Left ventricle myocardium superior (tissue), 1 donor: Measurements from ENCODE around the gene PIEZO1. TPM values are rescaled to one million over a fixed set of nuclear protein-coding genes. Genes with fewer than 3 reads are reported as not detected.

Experiments used
- ATAC-seq: fragments of 200-7000 bp; cut with Tn5 transposase; one replicate; pipeline ENCODE4 v1.9.1; 2020; ENCODE audit warnings: mild to moderate bottlenecking, moderate library complexity
- DNase-seq: peaks from one replicate; pipeline ENCODE4 v3.0.0-alpha.2; 2020
- intact Hi-C: fragments of 100-400 bp; cut with micrococcal nuclease; formaldehyde crosslinking; loops from one replicate; pipeline ENCODE4 v1.11.0; 2022
- total RNA-seq: library from RNA; stranded (reverse); fragmentation: NEBNext Ultra II Directional; extraction: Animal tissue kit (Norgen Biotek cat#: 25700); gene quantifications from one replicate; pipeline ENCODE4 v1.2.1, GENCODE V29; 2021
- donor health status: DM: no; HTN: yes; CAD: no; lungs with severe emphysema.

Gene PIEZO1
- total RNA-seq, 1 donor from 2014 or later, result 19.1 TPM

DNA sequence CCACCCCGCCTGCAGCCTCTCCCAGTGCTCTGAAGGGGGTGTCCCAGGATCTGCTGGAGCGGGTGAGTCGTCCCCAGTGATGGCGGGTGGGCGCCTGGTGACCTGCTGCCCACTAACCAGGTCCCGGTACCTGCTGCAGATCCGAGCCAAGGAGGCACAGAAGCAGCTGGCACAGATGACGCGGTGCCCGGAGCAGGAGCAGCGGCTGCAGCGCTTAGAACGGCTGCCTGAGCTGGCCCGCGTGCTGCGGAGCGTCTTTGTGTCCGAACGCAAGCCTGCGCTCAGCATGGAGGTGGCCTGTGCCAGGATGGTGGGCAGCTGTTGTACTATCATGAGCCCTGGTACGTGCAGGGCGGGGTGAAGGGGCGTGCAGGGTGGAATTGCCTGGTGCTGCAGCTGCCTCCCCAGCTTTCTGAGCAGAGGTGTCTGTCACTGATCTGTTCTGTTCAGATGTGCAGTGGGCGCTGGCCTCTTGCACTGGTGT is 22.2 kb upstream of the PIEZO1 start:
- intact Hi-C loops, result no loop called here
- ATAC-seq, result no peak
- DNase-seq, result no peak

DNA sequence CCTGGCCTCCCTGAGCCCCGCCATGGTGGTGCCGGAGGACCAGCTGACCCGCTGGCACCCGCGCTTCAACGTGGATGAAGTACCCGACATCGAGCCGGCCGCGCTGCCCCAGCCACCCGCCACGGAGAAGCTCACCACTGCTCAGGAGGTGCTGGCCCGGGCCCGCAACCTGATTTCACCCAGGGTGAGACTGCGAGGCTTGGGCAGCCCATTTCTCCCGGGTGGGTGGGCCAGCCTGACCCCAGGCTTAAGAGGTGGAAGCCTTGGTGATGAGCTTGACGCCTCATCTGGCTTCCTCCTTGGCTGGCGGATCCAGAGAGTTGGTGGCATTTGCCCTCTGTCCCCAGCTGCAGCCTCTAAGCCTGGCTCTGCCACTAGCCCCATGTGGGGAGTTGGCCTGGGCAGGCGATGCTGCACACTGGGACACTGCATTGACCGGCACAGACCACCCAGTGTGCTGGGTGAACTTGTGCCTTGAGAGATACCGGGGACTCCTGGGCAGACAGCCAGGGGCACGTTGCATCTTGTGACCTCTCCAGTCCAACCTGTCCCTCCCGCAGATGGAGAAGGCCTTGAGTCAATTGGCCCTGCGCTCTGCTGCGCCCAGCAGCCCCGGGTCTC is 21.6 kb upstream of the PIEZO1 start:
- ATAC-seq (no peak), DNase-seq (no peak)
- intact Hi-C loops, result no loop called here

GRCh38 chr16:88805887-88806393 is 20.9 kb upstream of the PIEZO1 start:
- intact Hi-C loops, result no loop called here

GRCh38 chr16:88805340-88805715 is 20.3 kb upstream of the PIEZO1 start:
- intact Hi-C loops, result no loop called here
- DNase-seq, result no peak
- no peak for ATAC-seq

More at GRCh38 chr16:88805887-88806393, 20.9 kb upstream of the PIEZO1 start:
- ATAC-seq (no peak), DNase-seq (no peak)

- DNase-seq (no peak), ATAC-seq (no peak)
- intact Hi-C loops, result no loop called here
Measured at GRCh38 chr16:88804552-88805339, 19.7 kb upstream of the PIEZO1 start.

- DNase-seq, result no peak
- intact Hi-C loops, result no loop called here
- no peak for ATAC-seq
Measured at GRCh38 chr16:88804173-88804551, 19.1 kb upstream of the PIEZO1 start.

DNA sequence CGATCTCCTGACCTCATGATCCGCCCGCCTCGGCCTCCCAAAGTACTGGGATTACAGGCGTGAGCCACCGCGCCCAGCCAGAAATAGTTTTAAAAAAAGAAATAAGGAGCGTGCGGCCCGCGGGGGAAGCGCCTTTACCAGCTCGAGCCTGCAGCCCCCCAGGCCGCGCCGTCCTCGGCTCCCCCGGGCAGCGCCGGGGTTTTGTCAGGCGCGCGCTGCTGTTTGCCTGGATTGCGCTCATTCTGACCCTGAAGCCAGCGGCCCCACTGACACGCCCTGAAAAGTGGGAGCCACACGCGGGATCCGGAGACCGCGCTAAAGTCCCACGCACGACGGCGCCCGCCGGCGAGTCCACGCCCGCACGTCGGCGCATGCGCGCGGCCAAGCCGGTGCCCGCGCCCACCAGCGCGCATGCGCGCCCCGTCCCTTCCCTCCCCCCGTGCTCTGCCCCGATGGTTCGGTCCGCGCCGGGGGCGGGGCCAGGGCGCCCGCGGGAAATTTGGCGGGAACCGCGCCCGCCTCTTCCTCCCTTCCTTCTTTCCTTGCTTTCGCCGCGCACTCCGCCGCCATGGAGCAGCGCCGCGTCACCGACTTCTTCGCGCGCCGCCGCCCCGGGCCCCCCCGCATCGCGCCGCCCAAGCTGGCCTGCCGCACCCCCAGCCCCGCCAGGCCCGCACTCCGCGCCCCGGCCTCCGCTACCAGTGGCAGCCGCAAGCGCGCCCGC is 18.4 kb upstream of the PIEZO1 start, which contains the start of gene CDT1:
Gene CDT1, plus strand, starts transcription at position 526 of the 724 bp plus-strand sequence. Its CDS starts 43 bp downstream, at position 569.
- intact Hi-C loops, result no loop called here

GRCh38 chr16:88800277-88800592 is 15.2 kb upstream of the PIEZO1 start:
- DNase-seq (no peak), ATAC-seq (no peak)
- intact Hi-C loops, result no loop called here

More for the DNA sequence above, 18.4 kb upstream of the PIEZO1 start, which contains the start of gene CDT1:
- ATAC-seq (peak; percentile 76), DNase-seq (peak; percentile 92)

GRCh38 chr16:88799569-88800276 is 14.7 kb upstream of the PIEZO1 start:
- DNase-seq (no peak), ATAC-seq (no peak)
- intact Hi-C loops, result no loop called here

- DNase-seq (no peak), ATAC-seq (no peak)
- intact Hi-C loops, result no loop called here
Measured at GRCh38 chr16:88798772-88799455, 13.9 kb upstream of the PIEZO1 start.

GRCh38 chr16:88798073-88798472 is 13.1 kb upstream of the PIEZO1 start:
- DNase-seq (no peak), ATAC-seq (no peak)
- intact Hi-C loops, result no loop called here

DNA sequence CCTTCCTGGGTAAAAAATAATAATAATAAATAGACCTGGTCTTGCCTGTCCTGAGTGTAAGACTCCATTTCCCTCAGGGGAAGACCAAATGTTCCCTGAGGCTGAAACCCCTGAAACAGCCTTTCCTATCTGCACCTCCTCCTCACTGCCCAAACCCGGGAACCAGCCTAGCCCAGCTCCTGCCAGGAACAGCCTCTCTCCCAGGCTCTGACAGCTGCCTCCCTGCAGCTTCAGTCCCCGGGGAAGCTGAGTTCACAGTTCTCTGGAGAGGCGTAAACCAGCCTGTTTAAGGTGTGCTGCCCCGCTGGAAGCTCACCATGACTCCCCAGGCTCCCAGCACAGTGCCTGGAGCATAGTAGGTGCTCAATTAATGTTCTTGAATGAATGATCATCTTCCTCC is 11.3 kb upstream of the PIEZO1 start:
- intact Hi-C loops, result no loop called here
- ATAC-seq (no peak), DNase-seq (no peak)

DNA sequence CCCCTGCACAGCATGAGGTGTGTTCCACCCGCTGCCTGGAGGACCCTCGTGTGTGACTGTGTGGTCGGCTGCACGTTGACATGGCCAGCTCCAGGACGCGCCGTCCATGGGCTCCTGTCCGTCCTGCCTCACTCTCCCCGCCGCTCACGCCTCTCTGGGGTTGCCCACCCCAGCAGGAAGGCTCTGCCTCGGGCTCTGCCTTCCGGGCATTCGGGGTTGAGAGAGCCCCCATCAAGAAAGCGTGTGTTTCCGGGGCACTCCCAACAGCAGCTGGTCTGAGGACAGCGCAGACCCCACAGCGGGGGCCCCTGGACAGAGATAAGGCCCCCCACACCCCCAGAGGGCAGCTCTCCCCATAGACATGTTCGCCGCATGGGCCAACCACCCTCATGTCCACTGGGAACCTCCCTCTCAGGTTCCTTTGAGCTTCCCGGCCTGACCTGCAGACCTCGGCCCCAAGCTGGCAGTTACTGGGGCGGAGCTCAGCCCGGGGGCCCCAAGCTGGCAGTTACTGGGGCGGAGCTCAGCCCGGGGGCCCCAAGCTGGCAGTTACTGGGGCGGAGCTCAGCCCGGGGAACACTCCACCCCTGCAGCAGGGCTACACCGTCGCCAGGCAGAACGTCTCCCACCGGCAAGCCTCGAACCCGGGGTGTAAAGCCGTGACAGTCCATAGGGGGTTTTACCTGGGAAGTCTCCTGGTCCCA is 8.4 kb upstream of the PIEZO1 start:
- DNase-seq (no peak), ATAC-seq (no peak)
- intact Hi-C loops, result no loop called here

- ATAC-seq (no peak), DNase-seq (no peak)
- intact Hi-C loops, result no loop called here
Measured at GRCh38 chr16:88792668-88793250, 7.7 kb upstream of the PIEZO1 start.

DNA sequence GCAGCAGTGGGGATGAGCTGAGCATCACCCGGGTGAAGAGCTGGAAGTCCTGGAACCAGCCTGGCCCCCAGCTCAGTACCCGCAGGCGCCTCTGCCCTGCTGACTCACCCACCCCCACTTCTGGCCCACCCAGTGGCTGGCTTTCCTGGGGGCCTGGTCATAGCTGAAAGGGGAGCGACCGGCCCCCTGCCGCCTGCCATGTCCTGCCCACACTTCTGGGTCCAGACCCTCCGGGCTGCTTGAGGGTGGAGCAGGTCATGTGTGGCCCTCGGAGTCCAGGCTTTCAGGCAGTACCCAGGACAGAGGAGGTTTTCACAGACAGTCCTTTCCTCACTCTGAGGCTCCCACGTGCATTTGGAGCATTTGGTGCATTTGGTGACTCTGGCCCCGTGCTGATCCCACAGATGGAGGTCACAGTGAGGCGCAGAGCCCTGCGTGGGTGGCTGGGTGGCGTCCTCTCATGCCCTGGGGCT is 7.1 kb upstream of the PIEZO1 start:
- intact Hi-C loops, result no loop called here
- DNase-seq (no peak), ATAC-seq (no peak)

- DNase-seq, result peak; percentile 69
- peak; percentile 59 for ATAC-seq
- intact Hi-C loops, result no loop called here
Measured at GRCh38 chr16:88790312-88791211, 5.5 kb upstream of the PIEZO1 start.

- DNase-seq (no peak), ATAC-seq (no peak)
- intact Hi-C loops, result no loop called here
Measured at GRCh38 chr16:88789594-88789993, 4.6 kb upstream of the PIEZO1 start.
